K562 (cell line): Measurements from ENCODE around the gene DDAH1. TPM values are rescaled to one million over a fixed set of nuclear protein-coding genes. Genes with fewer than 3 reads are reported as not detected.

ENCODE experiments used
- CBFA2T3 ChIP-seq: fragments of 450-650 bp; IDR thresholded peaks from 2 replicates; pipeline ENCODE4 v1.6.1; 2017
- CC2D1A ChIP-seq: fragments of 450-650 bp; IDR thresholded peaks from 2 replicates; pipeline ENCODE4 v1.6.1; 2017; ENCODE audit warnings: mild to moderate bottlenecking
- HMG20A ChIP-seq: fragments of 450-650 bp; formaldehyde crosslinking; conservative IDR thresholded peaks from 2 replicates; pipeline ENCODE4 v1.4.0; 2020; ENCODE audit warnings: mild to moderate bottlenecking, mixed read lengths
- MGA ChIP-seq: fragments of 450-650 bp; IDR thresholded peaks from 2 replicates; pipeline ENCODE4 v1.6.1; 2016; ENCODE audit warnings: mild to moderate bottlenecking, moderate library complexity
- MTA2 ChIP-seq: fragments of 450-650 bp; IDR thresholded peaks from 2 replicates; pipeline ENCODE4 v1.6.1; 2016; ENCODE audit warnings: low read depth
- MYC ChIP-seq, 2 experiments: fragments of 250-450 bp in 1 of 2; sonication (Bioruptor Pico) in 1 of 2; IDR thresholded peaks; 2 replicates each; pipeline versions ENCODE4 v1.5.1 to v1.6.1; 2012 to 2021; ENCODE audit warnings: low read depth in 2 of 2, borderline replicate concordance in 1 of 2, improper control_type of control experiment in 1 of 2, low read length in 1 of 2, mild to moderate bottlenecking in 1 of 2, moderate library complexity in 1 of 2
- RFX5 ChIP-seq: IDR thresholded peaks from 2 replicates; pipeline ENCODE4 v1.6.1; 2011; ENCODE audit warnings: low read depth, mild to moderate bottlenecking, improper control_type of control experiment, low read length
- SAP30 ChIP-seq: fragments of 200-600 bp; sonication (generic); IDR thresholded peaks from 2 replicates; pipeline ENCODE4 v1.6.1; 2012; ENCODE audit warnings: borderline replicate concordance, low read depth, mild to moderate bottlenecking, moderate library complexity, low read length, control low read depth, inconsistent platforms; ENCODE audit not compliant: insufficient read depth, poor library complexity, severe bottlenecking
- SP2 ChIP-seq: IDR thresholded peaks from 2 replicates; pipeline ENCODE4 v1.6.1; 2011; ENCODE audit warnings: mild to moderate bottlenecking, low read depth, low read length, moderate library complexity; ENCODE audit not compliant: poor library complexity, severe bottlenecking; ENCODE audit errors: extremely low read depth
- TARDBP ChIP-seq: fragments of 450-650 bp; IDR thresholded peaks from 2 replicates; pipeline ENCODE4 v1.6.1; 2016
- TEAD4 ChIP-seq, 2 experiments: sonication (generic) in 1 of 2; formaldehyde crosslinking in 1 of 2; IDR thresholded peaks; 2 replicates each; pipeline versions ENCODE4 v1.6.1 to v1.8.0; 2012 to 2022; ENCODE audit warnings: borderline replicate concordance in 1 of 2, inconsistent platforms in 1 of 2, low read length in 1 of 2, mild to moderate bottlenecking in 1 of 2, missing genetic modification reagents in 1 of 2
- TFAP4 ChIP-seq: sonication (generic); formaldehyde crosslinking; IDR thresholded peaks from 2 replicates; pipeline ENCODE4 v1.8.0; 2022; ENCODE audit warnings: missing genetic modification reagents, mild to moderate bottlenecking, moderate library complexity, borderline replicate concordance
- polyA plus RNA-seq, 8 experiments: library from polyadenylated mRNA; depleted of rRNA in 4 of 8; stranded (reverse) in 5 of 8; unstranded in 3 of 8; fragments of >200 nt; fragmentation: Nextera tagmentation in 2 of 8; fragmentation: Illumina TruSeq in 1 of 8; extraction: Ambion mirVana in 2 of 8; extraction: Trizol in 1 of 8; gene quantifications; 2 replicates each; pipeline versions ENCODE4 v1.2.1 to v1.2.3, GENCODE V29; 2011 to 2014; ENCODE audit warnings: inconsistent platforms in 1 of 8, missing spikeins in 1 of 8
- total RNA-seq, 7 experiments: library from RNA; depleted of rRNA in 6 of 7; stranded (reverse); fragments of >200 nt in 6 of 7; fragmentation: Illumina TruSeq in 2 of 7; extraction: Trizol in 2 of 7; gene quantifications; 2 replicates each; pipeline versions ENCODE4 v1.2.1 to v1.2.3, GENCODE V29; 2011 to 2021; ENCODE audit warnings: low replicate concordance in 1 of 7
- TF ChIP-seq, protein P1 (sequence below): fragments of 450-650 bp; formaldehyde crosslinking; IDR thresholded peaks from 2 replicates; pipeline ENCODE4 v1.4.0; 2022; ENCODE audit warnings: missing genetic modification characterization

DDAH1 gene
- total and polyA plus RNA-seq, 9 of the 15 experiments (the other 6 are each of a cell fraction or from before 2014, with no cell fraction given): 0.04 to 0.24 (median 0.10) TPM

DNA sequence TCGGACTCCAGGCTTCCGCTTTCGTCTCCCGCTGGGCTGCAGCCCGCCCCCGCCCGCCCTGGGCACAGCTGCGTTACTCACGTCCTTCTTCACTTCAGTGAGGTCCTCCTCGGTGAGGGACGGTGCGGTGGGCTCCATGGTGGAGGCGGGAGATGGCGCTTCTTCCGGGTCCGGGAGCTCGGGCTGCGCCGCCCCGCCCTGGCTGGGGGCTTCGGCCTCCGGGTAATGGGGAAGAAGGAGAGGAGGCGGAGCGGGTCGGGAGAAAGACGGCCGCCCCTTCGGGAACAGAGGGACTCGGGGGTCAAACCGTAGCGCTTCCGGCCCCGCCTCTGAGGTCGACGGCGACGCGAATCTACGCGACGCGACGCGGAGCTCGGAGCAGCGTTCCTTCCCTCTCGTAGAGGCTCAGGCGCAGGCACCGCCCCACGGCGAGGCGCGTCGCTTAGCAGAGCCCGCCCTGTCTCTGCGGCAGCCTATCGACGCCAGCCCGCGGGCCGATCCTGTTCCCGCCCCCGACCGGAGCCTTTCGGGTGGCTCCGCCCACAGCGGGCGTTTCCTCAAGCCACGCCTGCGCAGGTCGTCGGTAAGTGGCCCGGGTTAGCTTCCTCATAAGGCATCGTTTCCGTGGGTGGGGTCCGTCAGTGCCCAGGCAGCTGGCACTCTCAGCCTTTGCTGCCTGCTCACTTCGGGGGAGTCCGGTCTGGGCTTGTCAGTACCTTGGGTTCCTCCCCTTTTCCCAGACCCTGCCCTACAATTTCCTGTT, 188.6 kb downstream of the DDAH1 start, which contains the start of gene BCL10 (continued):
- TF ChIP-seq MGA (no peak), HMG20A (CRISPR knock-in tag) (no peak), TARDBP (no peak), TEAD4 (IDR thresholded peaks at IDR 0.05; ENCODE audit: low read length) (peak; percentile 4; the same call in 1 of the 2 replicates), TEAD4 (CRISPR knock-in tag; IDR thresholded peaks at IDR 0.05; ENCODE audit: borderline replicate concordance) (no peak), CC2D1A (peak; percentile 55; the same call in 1 of the 2 replicates), CBFA2T3 (no peak), MYC (IDR thresholded peaks at IDR 0.05; ENCODE audit: low read depth, low read length) (no peak), MYC (CRISPR knock-in tag; IDR thresholded peaks at IDR 0.05; ENCODE audit: borderline replicate concordance, low read depth) (no peak), RFX5 (no peak), MTA2 (no peak), SAP30 (no peak), TFAP4 (CRISPR knock-in tag) (peak; percentile 78; the same call in 1 of the 2 replicates), SP2 (peak; percentile 14)
- TF ChIP-seq, protein P1, sequence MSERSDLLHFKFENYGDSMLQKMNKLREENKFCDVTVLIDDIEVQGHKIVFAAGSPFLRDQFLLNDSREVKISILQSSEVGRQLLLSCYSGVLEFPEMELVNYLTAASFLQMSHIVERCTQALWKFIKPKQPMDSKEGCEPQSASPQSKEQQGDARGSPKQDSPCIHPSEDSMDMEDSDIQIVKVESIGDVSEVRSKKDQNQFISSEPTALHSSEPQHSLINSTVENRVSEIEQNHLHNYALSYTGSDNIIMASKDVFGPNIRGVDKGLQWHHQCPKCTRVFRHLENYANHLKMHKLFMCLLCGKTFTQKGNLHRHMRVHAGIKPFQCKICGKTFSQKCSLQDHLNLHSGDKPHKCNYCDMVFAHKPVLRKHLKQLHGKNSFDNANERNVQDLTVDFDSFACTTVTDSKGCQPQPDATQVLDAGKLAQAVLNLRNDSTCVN (CRISPR knock-in tag): no peak
